ENCODE results near the gene ZNF550. TPM values are rescaled to one million over a fixed set of nuclear protein-coding genes. Genes with fewer than 3 reads are reported as not detected.
"Not testable (repeated sequence)": the region's sequence is repeated elsewhere in the genome, so short reads cannot be mapped to it uniquely, and the experiment has no call there.

ZNF550 gene
- total RNA-seq, 1 donor from 2014 or later = 7.7 TPM

DNA sequence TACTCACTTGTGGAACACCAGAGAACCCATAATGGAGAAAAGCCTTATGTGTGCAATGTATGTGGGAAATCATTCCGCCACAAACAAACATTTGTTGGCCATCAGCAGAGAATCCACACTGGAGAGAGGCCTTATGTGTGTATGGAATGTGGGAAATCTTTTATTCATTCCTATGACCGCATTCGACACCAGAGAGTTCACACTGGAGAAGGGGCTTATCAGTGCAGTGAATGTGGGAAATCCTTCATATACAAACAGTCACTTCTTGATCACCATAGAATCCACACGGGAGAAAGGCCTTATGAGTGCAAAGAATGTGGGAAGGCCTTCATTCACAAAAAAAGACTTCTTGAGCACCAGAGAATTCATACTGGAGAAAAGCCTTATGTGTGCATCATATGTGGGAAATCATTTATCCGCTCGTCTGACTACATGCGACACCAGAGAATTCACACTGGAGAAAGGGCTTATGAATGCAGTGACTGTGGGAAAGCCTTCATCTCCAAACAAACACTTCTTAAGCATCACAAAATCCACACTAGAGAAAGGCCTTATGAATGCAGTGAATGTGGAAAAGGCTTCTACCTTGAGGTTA is 21.6 kb downstream of the ZNF550 start:
- intact Hi-C loops (cut with micrococcal nuclease) = no loop called here

DNA sequence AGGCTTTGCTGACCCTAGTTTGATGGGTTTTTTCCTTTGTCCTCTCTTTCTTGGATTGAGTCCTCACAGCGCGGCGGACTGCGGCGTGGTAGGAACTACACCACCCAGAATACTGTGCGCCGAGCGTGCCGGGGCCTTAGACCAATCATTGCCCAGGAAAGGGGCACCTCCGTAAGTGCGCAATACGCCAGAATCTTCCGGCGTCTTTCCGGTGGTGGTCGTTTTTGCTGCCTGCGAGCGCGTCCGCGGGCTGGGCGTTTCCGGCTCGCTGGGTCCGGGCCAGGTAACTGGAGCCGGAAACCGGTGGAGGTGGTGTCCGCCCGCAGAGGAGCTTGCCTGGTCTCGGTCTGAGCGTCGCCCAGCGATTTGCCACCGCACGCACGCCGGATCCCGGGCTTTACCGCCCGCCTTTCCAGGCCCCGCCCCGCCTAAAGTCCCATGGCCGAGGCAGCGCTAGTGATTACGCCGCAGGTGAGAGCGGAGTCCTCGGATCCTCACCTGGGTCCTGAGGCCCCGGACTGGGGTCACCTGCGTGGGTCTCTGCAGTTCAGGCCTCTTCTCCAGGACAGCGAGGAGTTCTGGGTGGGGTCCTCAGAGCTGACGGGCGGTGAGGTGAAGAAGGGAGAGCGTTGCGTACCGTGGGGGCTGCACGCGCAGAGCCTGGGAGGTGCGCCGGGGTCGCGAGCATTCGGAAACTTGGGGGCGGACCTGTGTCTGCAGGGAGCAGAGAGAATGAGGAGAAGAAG is 32.4 kb downstream of the ZNF550 start, which contains the start of gene ZNF549:
Gene ZNF549 (plus strand): TSS at position 221 of the 746 bp plus-strand sequence. CDS start 218 bp downstream, at position 439.
- intact Hi-C loops (cut with micrococcal nuclease) = loop anchor here (1.0 to 2.0 kb wide), 23 partner anchors 28 to 881 kb away; partner anchors contain the start of genes ERVK3-1, TRAPPC2B, ZNF134 and ZNF17

DNA sequence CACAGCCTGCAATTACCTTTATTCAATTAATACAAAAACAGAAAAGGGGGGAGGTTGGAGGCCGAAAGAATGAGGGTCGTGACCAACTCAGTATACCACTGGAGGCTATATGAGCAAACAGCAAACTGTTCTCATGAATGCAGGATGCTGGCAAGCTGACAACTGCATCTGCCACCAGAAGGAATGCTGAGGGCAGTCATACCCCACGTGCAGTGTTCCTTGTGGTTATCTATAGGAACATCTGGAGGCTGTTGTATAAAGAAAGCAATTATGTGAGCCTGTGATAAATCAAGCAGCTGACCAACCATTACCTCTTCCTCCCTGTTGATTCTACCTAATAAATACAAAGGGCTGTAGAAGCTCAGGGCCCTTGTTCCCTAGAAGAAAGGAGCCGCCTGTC is 41.6 kb downstream of the ZNF550 start:
- intact Hi-C loops (cut with micrococcal nuclease) = not testable (repeated sequence)

DNA sequence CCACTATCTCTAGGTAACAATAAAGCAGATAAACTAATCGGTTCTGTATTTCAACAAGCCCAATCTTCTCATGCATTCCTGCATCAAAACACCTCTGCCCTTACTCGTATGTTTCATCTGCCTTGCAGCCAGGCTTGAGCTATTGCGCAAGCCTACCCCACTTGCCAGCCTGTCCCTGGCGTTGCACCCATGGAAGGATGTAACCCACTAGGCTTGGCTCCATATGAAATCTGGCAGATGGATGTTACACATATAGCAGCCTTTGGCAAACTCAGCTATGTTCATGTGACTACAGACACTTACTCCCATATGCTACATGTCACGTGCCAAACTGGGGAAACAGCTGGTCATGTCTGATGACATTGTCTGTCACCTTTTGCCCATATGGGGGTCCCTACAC is 44.4 kb downstream of the ZNF550 start:
- intact Hi-C loops (cut with micrococcal nuclease) = no loop called here

DNA sequence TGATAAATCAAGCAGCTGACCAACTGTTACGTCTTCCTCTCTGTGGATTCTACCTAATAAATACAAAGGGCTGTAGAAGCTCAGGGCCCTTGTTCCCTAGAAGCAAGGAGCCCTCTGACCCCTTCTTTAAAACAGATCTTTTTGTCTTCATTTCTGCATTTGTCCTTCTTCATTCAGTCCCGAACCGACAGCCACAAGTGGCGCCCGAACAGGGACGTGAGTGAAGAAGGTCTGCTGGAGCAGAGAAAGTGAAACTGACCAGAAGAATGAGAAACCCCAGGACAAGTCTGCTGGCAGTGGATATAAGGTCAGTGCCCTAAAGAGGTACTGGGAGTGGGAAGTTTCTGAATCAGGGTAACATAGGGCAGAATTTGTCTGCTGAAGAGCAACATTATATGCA is 46.8 kb downstream of the ZNF550 start:
- intact Hi-C loops (cut with micrococcal nuclease) = no loop called here

DNA sequence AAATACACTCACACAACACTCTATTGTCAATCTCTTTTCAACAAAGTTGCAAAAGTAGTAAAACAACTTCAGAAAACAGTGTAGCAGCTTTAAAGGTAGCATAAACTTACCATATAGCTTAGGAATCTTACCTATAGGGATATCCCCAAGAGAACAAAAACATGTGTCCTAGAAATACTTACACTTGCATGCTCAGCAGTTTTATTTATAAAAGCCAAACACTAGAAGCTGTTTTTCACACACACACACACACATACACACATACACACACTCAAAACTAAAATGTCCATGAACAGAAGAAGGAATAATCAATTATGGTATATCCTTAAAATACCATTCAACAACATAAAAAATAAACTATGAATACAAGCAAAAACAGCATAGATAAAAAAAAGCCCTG is 48.2 kb downstream of the ZNF550 start:
- intact Hi-C loops (cut with micrococcal nuclease) = no loop called here

DNA sequence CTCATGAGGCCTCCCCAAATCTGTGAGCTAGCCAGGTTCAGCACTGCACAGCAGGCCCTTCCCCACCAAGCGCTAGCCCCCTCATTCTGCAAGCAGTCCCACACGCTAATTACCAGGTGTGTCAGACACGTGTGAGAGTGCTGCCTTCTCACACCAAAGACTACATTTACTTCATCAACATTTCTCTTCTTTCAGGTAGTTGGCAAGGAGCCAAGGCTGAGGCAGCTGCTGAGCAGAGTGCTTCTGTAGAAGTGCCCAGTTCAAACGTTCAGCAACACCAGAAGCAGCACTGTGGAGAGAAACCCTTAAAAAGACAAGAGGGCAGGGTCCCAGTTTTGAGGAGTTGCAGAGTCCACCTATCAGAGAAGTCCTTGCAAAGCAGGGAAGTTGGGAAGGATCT is 53.5 kb downstream of the ZNF550 start:
- intact Hi-C loops (cut with micrococcal nuclease) = no loop called here

DNA sequence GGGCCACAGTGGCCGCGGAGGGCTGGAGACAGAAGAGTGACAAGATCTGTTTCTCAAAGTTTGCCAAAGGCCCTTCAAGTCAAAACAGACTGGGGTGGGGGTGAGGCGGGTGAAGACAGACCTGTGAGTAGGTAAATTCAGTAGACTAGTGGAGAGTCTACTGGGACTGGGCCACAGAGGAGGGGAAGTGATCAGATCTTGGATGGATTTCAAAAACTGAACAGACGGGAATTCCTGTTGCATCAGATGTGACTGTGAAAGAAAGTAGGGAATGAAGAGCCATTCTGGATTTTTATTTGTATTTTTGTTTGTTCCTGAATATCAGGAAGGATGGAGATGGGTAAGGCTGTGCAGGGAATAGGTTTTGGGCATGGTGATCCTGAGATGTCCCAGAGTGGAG is 59.3 kb downstream of the ZNF550 start:
- intact Hi-C loops (cut with micrococcal nuclease) = not testable (repeated sequence)

DNA sequence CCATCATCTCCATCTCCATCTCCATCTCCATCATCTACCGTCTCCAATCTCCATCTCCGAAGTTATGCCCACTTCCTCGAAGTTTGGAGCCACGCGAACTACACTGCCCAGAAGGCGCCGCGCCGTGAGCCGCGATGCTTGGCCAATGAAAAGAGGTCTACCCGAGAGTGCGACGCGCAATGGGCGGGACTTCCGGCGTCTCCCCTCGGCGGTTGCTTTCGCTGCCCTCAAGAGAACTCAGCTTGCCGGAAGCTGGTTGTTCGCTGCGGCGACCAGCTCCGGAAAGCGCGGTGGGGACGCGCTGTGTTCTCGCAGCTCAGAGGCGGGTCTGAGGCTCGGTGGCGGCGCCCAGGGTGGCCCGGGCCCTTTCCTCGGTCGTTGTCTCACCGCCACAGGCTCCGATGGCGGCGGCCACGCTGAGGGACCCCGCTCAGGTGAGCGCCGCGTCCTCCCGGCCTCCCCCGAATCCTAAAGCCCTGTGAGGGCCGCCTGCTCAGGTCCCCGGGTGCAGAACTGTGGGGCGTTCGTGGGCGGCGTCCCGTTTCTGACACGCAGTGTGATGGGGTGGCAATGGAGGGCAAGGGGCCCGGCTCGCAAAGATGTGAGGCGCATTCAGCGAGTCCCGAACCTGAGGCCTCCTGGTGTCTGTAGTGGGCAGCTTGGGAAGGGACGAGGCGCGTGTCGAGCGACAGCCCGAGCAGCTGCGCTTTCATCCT is 59.8 kb downstream of the ZNF550 start, which contains the start of gene ZNF773:
Gene ZNF773 (plus strand): TSS at position 259 of the 716 bp plus-strand sequence. CDS start 143 bp downstream, at position 402.
- intact Hi-C loops (cut with micrococcal nuclease) = loop anchor here (1.0 to 10.0 kb wide), 18 partner anchors 13 to 1096 kb away; partner anchors contain the start of genes ZNF134, ZNF17, ZNF211 and ZNF419

DNA sequence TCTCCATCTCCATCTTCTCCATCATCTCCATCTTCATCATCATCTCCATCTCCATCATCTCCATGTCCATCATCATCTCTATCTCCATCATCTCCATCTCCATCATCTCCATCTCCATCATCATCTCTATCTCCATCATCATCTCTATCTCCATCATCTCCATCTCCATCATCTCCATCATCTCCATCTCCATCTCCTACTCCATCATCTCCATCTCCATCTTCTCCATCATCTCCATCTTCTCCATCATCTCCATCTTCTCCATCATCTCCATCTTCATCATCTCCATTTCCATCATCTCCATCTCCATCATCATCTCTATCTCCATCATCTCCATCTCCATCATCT is 60.4 kb downstream of the ZNF550 start:
- intact Hi-C loops (cut with micrococcal nuclease) = loop anchor here (1.0 to 10.0 kb wide), 18 partner anchors 12 to 1095 kb away; partner anchors contain the start of genes ZNF134, ZNF17, ZNF211 and ZNF419

DNA sequence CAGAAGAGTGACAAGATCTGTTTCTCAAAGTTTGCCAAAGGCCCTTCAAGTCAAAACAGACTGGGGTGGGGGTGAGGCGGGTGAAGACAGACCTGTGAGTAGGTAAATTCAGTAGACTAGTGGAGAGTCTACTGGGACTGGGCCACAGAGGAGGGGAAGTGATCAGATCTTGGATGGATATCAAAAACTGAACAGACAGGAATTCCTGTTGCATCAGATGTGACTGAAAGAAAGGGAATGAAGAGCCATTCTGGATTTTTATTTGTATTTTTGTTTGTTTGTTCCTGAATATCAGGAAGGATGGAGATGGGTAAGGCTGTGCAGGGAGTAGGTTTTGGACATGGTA is 71.4 kb downstream of the ZNF550 start:
- intact Hi-C loops (cut with micrococcal nuclease) = loop anchor here (5.0 kb wide), 1 partner anchor 514 kb away; the partner anchor contains the start of gene ZNF606

DNA sequence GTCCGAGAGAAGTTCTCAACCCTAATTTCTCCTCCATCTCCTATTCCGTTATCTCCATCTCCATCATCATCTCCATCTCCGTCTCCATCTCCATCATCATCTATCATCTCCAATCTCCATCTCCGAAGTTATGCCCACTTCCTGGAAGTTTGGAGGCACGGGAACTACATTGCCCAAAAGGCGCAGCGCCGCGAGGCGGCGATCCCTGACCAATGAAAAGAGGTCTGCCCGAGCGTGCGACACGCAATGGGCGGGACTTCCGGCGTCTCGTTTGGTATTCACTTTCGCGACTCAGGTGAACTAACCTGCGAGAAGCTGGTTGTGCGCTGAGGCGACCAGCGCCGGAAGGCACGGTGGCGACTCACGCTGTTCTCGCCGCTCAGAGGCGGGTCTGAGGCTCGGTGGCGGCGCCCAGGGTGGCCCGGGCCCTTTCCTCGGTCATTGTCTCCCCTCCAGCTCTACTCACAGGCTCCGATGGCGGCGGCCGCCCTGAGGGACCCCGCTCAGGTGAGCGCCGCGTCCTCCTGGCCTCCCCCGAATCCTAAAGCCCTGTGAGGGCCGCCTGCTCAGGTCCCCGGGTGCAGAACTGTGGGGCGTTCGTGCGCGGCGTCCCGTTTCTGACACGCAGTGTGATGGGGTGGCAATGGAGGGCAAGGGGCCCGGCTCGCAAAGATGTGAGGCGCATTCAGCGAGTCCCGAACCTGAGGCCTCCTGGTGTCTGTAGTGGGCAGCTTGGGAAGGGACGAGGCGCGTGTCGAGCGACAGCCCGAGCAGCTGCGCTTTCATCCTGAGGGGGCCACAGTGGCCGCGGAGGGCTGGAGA is 72.0 kb downstream of the ZNF550 start, which contains the start of gene ZNF419:
Gene ZNF419 (plus strand): TSS at position 274 of the 822 bp plus-strand sequence. CDS start 201 bp downstream, at position 475.
- intact Hi-C loops (cut with micrococcal nuclease) = loop anchor here (1.0 to 5.0 kb wide), 15 partner anchors 10 to 515 kb away; partner anchors contain the start of genes ZNF134, ZNF17, ZNF211 and ZNF416

Other genes with a start within 250 kb of the ZNF550 start
- gene ZNF543, start 239.4 kb downstream of the ZNF550 start, total RNA-seq = 7.8 and 8.5 TPM in 2 replicates
- 8.5 and 9.7 TPM in 2 replicates for gene ZNF304, start 208.6 kb downstream of the ZNF550 start, total RNA-seq
- 6.4 and 6.8 TPM in 2 replicates for gene TRAPPC2B, start 196.3 kb downstream of the ZNF550 start, total RNA-seq
- gene ZNF547, start 196.3 kb downstream of the ZNF550 start, total RNA-seq = 2.0 and 3.9 TPM in 2 replicates
- gene ZNF548, start 170.0 kb downstream of the ZNF550 start, total RNA-seq = 23.7 and 24.5 TPM in 2 replicates
- 13.6 and 15.0 TPM in 2 replicates for gene ZNF17, start 148.7 kb downstream of the ZNF550 start, total RNA-seq
- gene ZNF749, start 124.5 kb downstream of the ZNF550 start, total RNA-seq = 13.1 and 13.6 TPM in 2 replicates
- 0.17 and 0.20 TPM in 2 replicates for gene VN1R1, start 102.7 kb downstream of the ZNF550 start, total RNA-seq
- 3.3 and 4.5 TPM in 2 replicates for gene ZNF772, start 82.3 kb downstream of the ZNF550 start, total RNA-seq
- 8.0 and 10.0 TPM in 2 replicates for gene ZNF419, start 72.1 kb downstream of the ZNF550 start, total RNA-seq
- gene ZNF773, start 59.9 kb downstream of the ZNF550 start, total RNA-seq = 9.6 and 10.0 TPM in 2 replicates
- 6.1 and 7.8 TPM in 2 replicates for gene ZNF549, start 32.5 kb downstream of the ZNF550 start, total RNA-seq
- 6.1 and 6.4 TPM in 2 replicates for gene ZNF416, start 19.0 kb upstream of the ZNF550 start, total RNA-seq
- gene ZIK1, start 24.3 kb upstream of the ZNF550 start, total RNA-seq = 5.5 and 7.0 TPM in 2 replicates
- 6.6 and 6.8 TPM in 2 replicates for gene ZNF530, start 40.0 kb upstream of the ZNF550 start, total RNA-seq
- 13.9 and 18.5 TPM in 2 replicates for gene ZNF134, start 54.4 kb upstream of the ZNF550 start, total RNA-seq
- gene ZNF211, start 73.3 kb upstream of the ZNF550 start, total RNA-seq = 14.4 and 15.4 TPM in 2 replicates
- not detected in 2 replicates for gene ZSCAN4, start 109.1 kb upstream of the ZNF550 start, total RNA-seq
- 10.0 and 12.8 TPM in 2 replicates for gene ZNF551, start 122.1 kb upstream of the ZNF550 start, total RNA-seq
- gene ZNF154, start 149.3 kb upstream of the ZNF550 start, total RNA-seq = 8.5 and 9.3 TPM in 2 replicates
- 12.2 and 13.0 TPM in 2 replicates for gene ZNF671, start 167.8 kb upstream of the ZNF550 start, total RNA-seq
- 15.4 and 16.4 TPM in 2 replicates for gene ZNF776, start 187.0 kb upstream of the ZNF550 start, total RNA-seq
- 18.4 and 18.5 TPM in 2 replicates for gene ZNF586, start 209.8 kb upstream of the ZNF550 start, total RNA-seq